GM04503 (cell line): ENCODE data around the gene CCDC102A.

Experiments
- DNase-seq: peaks from one replicate; pipeline ENCODE4 v3.0.0-alpha.2; 2012; ENCODE audit warnings: low read depth

Gene CCDC102A

GRCh38 chr16:57518520-57518919, 17.9 kb downstream of the CCDC102A start:
- DNase-seq: no peak

- no peak for DNase-seq
These were observed 18.7 kb downstream of the CCDC102A start for GRCh38 chr16:57517397-57518367.

GRCh38 chr16:57516773-57517172, 19.6 kb downstream of the CCDC102A start:
- no peak for DNase-seq

GRCh38 chr16:57516176-57516725, 20.1 kb downstream of the CCDC102A start:
- DNase-seq: no peak

- no peak for DNase-seq
These were observed 21.4 kb downstream of the CCDC102A start for GRCh38 chr16:57514791-57515600.

- no peak for DNase-seq
These were observed 22.0 kb downstream of the CCDC102A start for GRCh38 chr16:57514371-57514770.

- no peak for DNase-seq
These were observed 22.8 kb downstream of the CCDC102A start for GRCh38 chr16:57513371-57514102.

- DNase-seq: no peak
These were observed 23.9 kb downstream of the CCDC102A start for GRCh38 chr16:57512296-57513001.

GRCh38 chr16:57510016-57510871, 26.1 kb downstream of the CCDC102A start:
- no peak for DNase-seq

GRCh38 chr16:57509231-57509923, 27.0 kb downstream of the CCDC102A start:
- DNase-seq: no peak

GRCh38 chr16:57508035-57508425, 28.3 kb downstream of the CCDC102A start:
- no peak for DNase-seq

GRCh38 chr16:57507136-57508034, 29.0 kb downstream of the CCDC102A start:
- DNase-seq: no peak

GRCh38 chr16:57505169-57505568, 31.2 kb downstream of the CCDC102A start:
- DNase-seq: no peak

GRCh38 chr16:57504491-57504890, 31.9 kb downstream of the CCDC102A start:
- DNase-seq: no peak

GRCh38 chr16:57504001-57504400, 32.4 kb downstream of the CCDC102A start:
- no peak for DNase-seq

GRCh38 chr16:57503366-57503765, 33.0 kb downstream of the CCDC102A start:
- no peak for DNase-seq

- no peak for DNase-seq
These were observed 34.2 kb downstream of the CCDC102A start for GRCh38 chr16:57502048-57502775.

- DNase-seq: no peak
These were observed 34.9 kb downstream of the CCDC102A start for GRCh38 chr16:57501492-57501891.
